Measurements from ENCODE around the gene ABCC11. TPM values are rescaled to one million over a fixed set of nuclear protein-coding genes. Genes with fewer than 3 reads are reported as not detected.

The ABCC11 gene
- total and polyA plus RNA-seq, 2 of the 4 experiments (the other 2 are of a cell fraction) = 0.09 to 0.18 TPM

- Histone ChIP-seq H4K91ac (ENCODE audit: insufficient read depth, low read depth, low read length) (no peak overlapping the region), H3K36me3 (ENCODE audit: control insufficient read depth, insufficient read depth, low read length) (no peaks in the 10 kb centered on the region), H2BK15ac (ENCODE audit: low read depth, low read length) (no peak overlapping the region), H2AK9ac (replicated peaks; ENCODE audit: low read depth, low read length, poor library complexity) (no peak overlapping the region), H2AFZ (replicated peaks; ENCODE audit: low read length, poor library complexity) (no peak overlapping the region), H2AK5ac (ENCODE audit: low read depth, low read length) (no peak overlapping the region), H3K9me3 (ENCODE audit: control insufficient read depth, insufficient read depth, low read length) (no peaks in the 10 kb centered on the region), H3K27me3 (ENCODE audit: control insufficient read depth, insufficient read depth, low read length) (peaks cover 27% of the 10 kb centered on the region), H3K23ac (ENCODE audit: low read depth, low read length) (no peak overlapping the region), H3K79me1 (ENCODE audit: low read depth in 1 of 2, low read length in 2 of 2) (no peaks in the 10 kb centered on the region), H3K9ac (ENCODE audit: low read depth, low read length) (no peak overlapping the region), H3K27ac (ENCODE audit: insufficient read depth, low read length) (no peak overlapping the region), H3K56ac (ENCODE audit: extremely low read depth, insufficient read depth, low read length) (no peak overlapping the region), H2BK120ac (ENCODE audit: low read depth, low read length) (no peak overlapping the region), H4K8ac (ENCODE audit: low read depth in 2 of 2, low read length in 2 of 2) (no peak overlapping the region), H3K14ac (replicated peaks; ENCODE audit: low read depth, low read length) (no peak overlapping the region), H3K4me3 (ENCODE audit: insufficient read depth, low read depth, low read length) (no peak overlapping the region), H3K4me2 (ENCODE audit: low read depth, low read length) (no peak overlapping the region), H3K9me1 (ENCODE audit: insufficient read depth, low read length) (0 out of 2 replicates have a peak, but pooled peaks cover 3% of the 10 kb centered on the region), H2BK20ac (ENCODE audit: low read depth, low read length) (no peak overlapping the region), H2BK5ac (ENCODE audit: low read depth, low read length, poor library complexity, severe bottlenecking) (no peak overlapping the region), H4K20me1 (ENCODE audit: insufficient read depth, low read length) (no peaks in the 10 kb centered on the region), H3K4ac (ENCODE audit: low read depth, low read length) (no peak overlapping the region), H4K5ac (ENCODE audit: low read depth, low read length) (no peak overlapping the region), H3K4me1 (ENCODE audit: control insufficient read depth, insufficient read depth, low read length) (no peaks in the 10 kb centered on the region), H3K18ac (ENCODE audit: low read depth, low read length) (no peak overlapping the region)
- ChIA-PET CTCF (no interaction called here), POLR2A (ENCODE audit: unreplicated experiment) (no interaction called here)
- intact Hi-C loops (cut with micrococcal nuclease) (no loop called here), dilution Hi-C loops (cut with HindIII; ENCODE audit: low sequenced_read_pairs, unreplicated experiment) (no loop called here), in situ Hi-C loops (cut with MboI; ENCODE audit: low sequenced_read_pairs) (no loop called here)
- WGBS, 2 experiments (ENCODE audit: extremely low coverage in 2 of 2, insufficient read length in 1 of 2) = no CpG with 5 or more reads among the region's 6 CpGs
- no peak for DNase-seq
- ATAC-seq (ENCODE audit: low read depth) = no peak
- BruUV-seq (replicated peaks) = no TSS peak
- TF ChIP-seq, protein P1, sequence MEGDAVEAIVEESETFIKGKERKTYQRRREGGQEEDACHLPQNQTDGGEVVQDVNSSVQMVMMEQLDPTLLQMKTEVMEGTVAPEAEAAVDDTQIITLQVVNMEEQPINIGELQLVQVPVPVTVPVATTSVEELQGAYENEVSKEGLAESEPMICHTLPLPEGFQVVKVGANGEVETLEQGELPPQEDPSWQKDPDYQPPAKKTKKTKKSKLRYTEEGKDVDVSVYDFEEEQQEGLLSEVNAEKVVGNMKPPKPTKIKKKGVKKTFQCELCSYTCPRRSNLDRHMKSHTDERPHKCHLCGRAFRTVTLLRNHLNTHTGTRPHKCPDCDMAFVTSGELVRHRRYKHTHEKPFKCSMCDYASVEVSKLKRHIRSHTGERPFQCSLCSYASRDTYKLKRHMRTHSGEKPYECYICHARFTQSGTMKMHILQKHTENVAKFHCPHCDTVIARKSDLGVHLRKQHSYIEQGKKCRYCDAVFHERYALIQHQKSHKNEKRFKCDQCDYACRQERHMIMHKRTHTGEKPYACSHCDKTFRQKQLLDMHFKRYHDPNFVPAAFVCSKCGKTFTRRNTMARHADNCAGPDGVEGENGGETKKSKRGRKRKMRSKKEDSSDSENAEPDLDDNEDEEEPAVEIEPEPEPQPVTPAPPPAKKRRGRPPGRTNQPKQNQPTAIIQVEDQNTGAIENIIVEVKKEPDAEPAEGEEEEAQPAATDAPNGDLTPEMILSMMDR (conservative IDR thresholded peaks at IDR 0.05; ENCODE audit: low read depth, low read length) = no peak
- TF ChIP-seq MAFK (IDR thresholded peaks at IDR 0.05; ENCODE audit: low read depth, low read length) (no peak), MXI1 (IDR thresholded peaks at IDR 0.05; ENCODE audit: borderline replicate concordance, low read depth, low read length) (no peak), RCOR1 (IDR thresholded peaks at IDR 0.05; ENCODE audit: insufficient replicate concordance, low read length) (no peak), RFX5 (IDR thresholded peaks at IDR 0.05; ENCODE audit: low read depth, low read length) (no peak), NFE2L2 (IDR thresholded peaks at IDR 0.05; ENCODE audit: low read depth, low read length) (no peak), CHD1 (IDR thresholded peaks at IDR 0.05; ENCODE audit: low read depth, low read length) (no peak)
- TF ChIP-seq, protein P2, sequence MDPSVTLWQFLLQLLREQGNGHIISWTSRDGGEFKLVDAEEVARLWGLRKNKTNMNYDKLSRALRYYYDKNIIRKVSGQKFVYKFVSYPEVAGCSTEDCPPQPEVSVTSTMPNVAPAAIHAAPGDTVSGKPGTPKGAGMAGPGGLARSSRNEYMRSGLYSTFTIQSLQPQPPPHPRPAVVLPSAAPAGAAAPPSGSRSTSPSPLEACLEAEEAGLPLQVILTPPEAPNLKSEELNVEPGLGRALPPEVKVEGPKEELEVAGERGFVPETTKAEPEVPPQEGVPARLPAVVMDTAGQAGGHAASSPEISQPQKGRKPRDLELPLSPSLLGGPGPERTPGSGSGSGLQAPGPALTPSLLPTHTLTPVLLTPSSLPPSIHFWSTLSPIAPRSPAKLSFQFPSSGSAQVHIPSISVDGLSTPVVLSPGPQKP (IDR thresholded peaks at IDR 0.05; ENCODE audit: borderline replicate concordance, low read depth, low read length) = no peak
Observed at GRCh38 chr16:48204825-48205151, 42.6 kb downstream of the ABCC11 start.

Data from IMR-90 (cell line).